22Rv1 (cell line): ENCODE results near the gene KDM2A.

Experiments used
- CTCF ChIP-seq: fragments of 450-650 bp; IDR thresholded peaks from 2 replicates; pipeline ENCODE4 v1.5.1; 2017; ENCODE audit warnings: mild to moderate bottlenecking
- ZFX ChIP-seq: fragments of 450-650 bp; IDR thresholded peaks from 2 replicates; pipeline ENCODE4 v1.6.1; 2017; ENCODE audit warnings: antibody characterized with exemption, borderline replicate concordance

- TF ChIP-seq CTCF (peak; percentile 13; the same call in 1 of the 2 replicates), ZFX (no peak)
Observed at GRCh38 chr11:67118801-67119584, at the start of gene KDM2A.
